T47D (cell line): ENCODE data around the gene RUBCNL.
"Not testable (repeated sequence)": the region's sequence is repeated elsewhere in the genome, so short reads cannot be mapped to it uniquely, and the experiment has no call there.

Source experiments
- DNase-seq, 2 experiments: peaks; one replicate each; pipeline versions ENCODE4 v3.0.0 to v3.0.0-alpha.2; 2011 to 2012; ENCODE audit warnings: low read depth in 1 of 2, low spot score in 1 of 2
- JUND ChIP-seq: IDR thresholded peaks from 2 replicates; pipeline ENCODE4 v1.6.1; 2012; ENCODE audit warnings: low read depth
- in situ Hi-C: cut with HindIII; loops from 2 replicates; pipeline ENCODE4 v1.10.0; 2016; ENCODE audit warnings: low sequenced_read_pairs, low pct_unique_long_range_greater_than_20kb

The RUBCNL gene

DNA sequence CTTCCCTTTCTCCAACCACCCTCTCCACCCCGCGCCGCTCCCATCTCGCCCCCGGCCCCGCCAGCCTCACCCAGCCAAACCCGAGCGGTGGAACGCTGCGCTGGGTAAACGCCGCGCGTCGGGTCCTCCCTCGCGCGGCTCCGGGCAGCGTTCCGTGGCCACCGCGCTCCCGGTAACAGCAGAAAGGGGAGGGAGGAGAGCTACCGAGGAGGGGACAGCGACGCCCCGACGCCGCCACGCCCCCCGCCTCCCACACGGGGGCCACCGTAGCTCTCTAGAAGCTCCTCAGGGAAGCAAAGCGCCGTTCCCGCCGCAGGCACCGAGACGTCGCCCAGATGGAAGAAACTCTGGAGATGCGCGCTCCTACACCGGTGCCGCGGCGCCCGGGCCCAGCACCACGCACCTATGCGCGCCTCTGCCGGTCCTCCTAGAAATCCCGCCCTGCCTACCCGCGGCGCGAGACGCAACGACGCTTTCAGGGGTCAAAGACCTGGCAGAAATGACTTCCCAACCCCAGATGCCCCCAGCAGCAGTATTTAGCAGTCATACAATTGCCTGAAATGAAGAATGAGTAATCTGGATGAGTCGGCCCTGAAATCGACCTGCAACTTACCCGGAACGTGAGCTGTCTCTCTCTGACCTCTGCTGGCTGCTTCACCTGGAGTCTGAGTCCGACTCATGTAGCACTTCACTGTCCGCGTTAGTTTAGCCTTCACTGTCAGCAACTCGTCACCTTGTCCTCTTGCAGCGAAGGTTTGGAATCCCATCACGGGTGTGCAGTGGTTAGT lies at the start of gene RUBCNL:
TSS of gene RUBCNL (minus strand) at position 189 of the 788 bp plus-strand sequence. CDS start 14,777 bp downstream, outside the sequence.
- DNase-seq: peak; percentile 30 to 38
- TF ChIP-seq JUND: no peak
- in situ Hi-C loops: no loop called here

DNA sequence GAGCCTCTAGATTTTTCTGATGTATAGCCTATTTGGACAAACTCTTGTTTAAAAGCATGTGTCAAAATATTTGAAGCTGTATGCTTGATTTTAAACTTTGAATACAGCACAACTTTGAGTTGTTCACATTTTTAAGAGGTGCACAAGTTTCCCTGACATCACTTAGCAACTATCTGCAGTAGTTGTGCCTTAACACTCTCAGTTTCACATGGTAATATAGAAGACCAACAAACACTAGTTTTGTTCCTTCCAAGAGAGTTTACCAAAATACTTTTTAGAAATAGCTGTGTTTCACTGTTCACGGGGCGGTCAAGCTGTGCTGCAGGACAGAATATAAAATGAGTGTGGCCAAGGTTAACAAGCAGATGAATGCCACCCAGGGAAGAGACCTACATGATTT lies 42.5 kb upstream of the RUBCNL start:
- DNase-seq, in situ Hi-C loops: not testable (repeated sequence)

DNA sequence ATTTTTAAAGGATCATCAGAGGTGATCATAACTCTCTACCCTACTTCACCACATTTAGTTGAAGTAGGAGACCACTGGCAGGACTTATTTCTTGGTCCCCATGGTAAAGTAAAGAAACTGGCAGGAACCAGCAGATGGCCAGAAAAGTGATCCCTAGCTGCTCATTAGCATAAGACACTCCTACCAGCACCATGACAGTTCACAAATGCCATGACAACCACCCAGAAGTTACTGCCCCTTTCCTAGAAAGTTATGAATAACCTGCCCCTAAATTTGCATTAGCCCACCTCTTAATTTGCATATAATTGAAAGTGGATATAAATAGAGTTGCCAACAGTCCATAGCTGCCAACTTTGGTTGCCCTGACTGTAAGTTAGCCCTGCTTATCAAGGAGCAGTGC lies 18.4 kb upstream of the RUBCNL start:
- peak in 1 of 2 experiments; percentile 6 for DNase-seq
- TF ChIP-seq JUND: no peak
- in situ Hi-C loops: no loop called here

- no peak for DNase-seq
- in situ Hi-C loops: no loop called here
Observed at GRCh38 chr13:46404733-46405100, 17.7 kb upstream of the RUBCNL start.

DNA sequence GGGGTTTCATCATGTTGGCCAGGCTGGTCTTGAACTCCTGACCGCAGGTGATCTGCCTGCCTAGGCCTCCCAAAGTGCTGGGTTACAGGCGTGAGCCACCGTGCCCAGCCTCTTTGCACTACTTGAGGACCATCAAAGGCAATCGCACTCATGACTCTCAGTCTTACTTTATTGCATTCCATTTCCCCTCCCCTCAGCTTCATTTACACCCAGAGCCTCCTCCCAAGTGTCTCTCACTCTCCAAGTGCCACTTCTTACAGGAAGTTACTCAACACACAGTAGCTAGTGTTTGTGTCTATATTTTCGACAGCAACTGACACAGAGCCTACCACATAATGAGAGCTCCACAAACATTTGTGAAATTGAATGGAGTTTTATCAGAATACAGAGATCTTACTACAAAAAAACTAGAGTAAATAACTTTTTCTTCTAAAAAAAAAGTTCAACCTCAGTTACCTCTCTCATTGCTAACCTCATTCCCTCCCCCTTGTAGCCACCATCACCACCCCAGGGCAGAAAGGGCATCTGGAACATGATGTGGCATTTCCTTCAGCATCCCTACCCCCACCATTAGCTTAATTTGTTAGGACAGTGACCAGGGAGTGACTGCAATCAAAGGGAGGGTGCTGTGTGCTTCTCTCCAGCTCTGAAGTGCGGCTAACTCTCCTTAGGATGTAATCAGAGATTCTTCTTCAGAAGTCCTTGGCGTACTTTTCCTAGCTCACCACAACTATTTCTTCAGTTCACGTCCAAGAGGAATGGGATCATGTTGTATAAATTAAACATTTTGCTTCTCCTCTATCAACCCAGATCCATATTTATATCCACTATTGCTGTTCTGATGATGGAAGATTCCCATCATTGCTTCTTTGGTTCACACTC lies 17.0 kb upstream of the RUBCNL start:
- in situ Hi-C loops: no loop called here

More at GRCh38 chr13:46404733-46405100, 17.7 kb upstream of the RUBCNL start:
- no peak for TF ChIP-seq JUND

DNA sequence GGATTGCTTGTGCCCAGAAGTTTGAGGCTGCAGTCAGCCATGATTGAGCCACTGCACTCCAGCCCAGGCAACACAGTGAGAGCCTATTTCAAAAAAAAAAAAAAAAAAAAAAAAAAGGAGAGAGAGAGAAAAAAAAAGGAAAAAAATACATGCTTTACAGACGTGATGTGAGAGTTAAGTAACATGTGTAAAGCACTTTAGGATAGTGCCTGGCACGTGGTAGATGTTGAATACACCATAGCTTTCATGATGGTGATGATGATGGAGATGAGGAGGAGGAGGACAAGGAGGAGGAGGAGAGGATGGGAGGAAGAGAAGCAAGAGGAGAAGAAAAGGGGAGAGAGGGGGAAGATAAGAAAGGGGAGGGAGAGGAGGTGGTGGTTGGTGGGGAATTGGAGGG lies 15.1 kb upstream of the RUBCNL start:
- in situ Hi-C loops: no loop called here
- DNase-seq: no peak
- TF ChIP-seq JUND: no peak

More for the DNA sequence above, 17.0 kb upstream of the RUBCNL start:
- no peak for TF ChIP-seq JUND
- no peak for DNase-seq

- in situ Hi-C loops: no loop called here
- no peak for DNase-seq
- no peak for TF ChIP-seq JUND
Observed at GRCh38 chr13:46401432-46401831, 14.4 kb upstream of the RUBCNL start.

DNA sequence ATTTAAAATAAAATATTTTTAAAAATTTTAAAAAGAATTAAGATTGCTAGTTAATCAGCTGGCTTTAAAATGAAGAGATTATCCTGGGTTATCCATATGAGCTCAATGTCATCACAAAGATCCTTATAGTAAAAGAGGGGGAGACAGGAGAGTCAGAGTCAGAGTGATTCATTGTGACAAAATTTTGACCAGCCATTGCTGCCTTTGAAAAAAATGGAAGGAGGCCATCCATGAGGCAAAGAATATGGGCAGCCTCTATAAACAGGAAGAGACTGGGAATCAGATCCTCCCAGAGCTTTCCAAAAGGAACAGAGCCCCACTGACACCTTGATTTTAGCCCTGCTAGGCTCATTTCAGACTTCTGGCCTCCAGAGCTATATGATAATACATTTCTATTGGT lies 9.3 kb upstream of the RUBCNL start:
- TF ChIP-seq JUND: no peak
- in situ Hi-C loops: no loop called here
- DNase-seq: no peak

DNA sequence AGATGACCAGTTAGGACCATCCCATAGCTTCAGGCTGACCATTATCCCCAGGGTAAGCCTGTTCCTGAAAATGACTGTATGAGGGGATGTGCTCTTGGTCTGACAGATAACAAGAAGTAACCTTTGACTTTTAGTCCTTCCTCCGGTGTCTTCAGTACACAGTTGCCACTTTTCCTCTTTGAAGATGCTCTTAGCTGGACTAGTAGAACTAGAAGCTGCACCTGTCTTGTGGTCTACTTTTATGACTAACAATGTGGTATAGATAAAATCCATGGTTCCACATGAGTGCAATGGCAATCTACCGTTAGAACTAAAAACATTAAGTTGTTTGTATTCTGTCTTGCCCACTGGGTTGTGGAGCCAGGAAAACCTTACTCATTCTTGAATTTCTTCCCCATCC lies 5.9 kb upstream of the RUBCNL start:
- in situ Hi-C loops: no loop called here
- no peak for TF ChIP-seq JUND
- no peak for DNase-seq

- in situ Hi-C loops: no loop called here
- no peak for DNase-seq
- TF ChIP-seq JUND: no peak
Observed at GRCh38 chr13:46389457-46390451, 2.7 kb upstream of the RUBCNL start.

DNA sequence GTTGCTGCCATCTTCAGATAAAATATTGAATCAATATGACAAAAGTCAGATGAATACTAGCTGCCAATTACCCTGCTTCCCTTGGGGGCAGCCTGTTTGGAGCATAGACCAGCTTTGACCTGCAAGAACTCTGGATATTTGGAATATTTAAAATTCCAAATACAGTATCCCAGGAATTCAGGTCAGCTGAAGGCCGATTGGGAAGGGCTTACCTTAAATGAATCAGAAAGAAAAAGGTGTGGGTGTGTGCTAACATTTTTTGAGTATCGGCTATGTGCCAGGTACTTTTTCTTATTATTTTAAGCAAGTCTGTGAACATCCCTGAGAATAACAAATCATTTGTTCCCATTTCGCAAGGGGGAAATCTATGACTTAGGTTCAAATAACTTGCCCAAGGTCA lies 1.8 kb upstream of the RUBCNL start:
- no peak for TF ChIP-seq JUND
- in situ Hi-C loops: no loop called here
- no peak for DNase-seq

DNA sequence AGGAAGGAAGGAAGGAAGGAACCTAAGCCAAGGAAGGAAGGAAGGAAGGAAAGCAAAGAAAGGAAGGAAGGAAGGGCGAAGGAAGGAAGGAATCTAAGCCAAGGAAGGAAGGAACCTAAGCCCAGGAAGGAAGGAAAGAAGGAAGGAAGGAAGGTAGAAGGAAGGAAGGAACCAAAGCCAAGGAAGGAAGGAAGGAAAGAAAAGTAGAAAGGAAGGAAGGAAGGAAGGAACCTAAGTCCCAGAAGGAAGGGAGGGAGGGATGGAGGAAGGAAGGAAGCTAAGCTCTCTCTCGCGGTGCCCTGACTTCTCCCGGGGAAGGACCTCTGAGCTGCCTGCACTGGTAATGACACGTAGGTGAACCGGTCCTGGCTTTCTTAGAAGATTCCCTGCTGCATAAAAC lies 1.3 kb upstream of the RUBCNL start:
- no peak for TF ChIP-seq JUND
- no peak for DNase-seq
- in situ Hi-C loops: no loop called here
